ENCODE measurements around the gene CDK16.

- TF ChIP-seq CTCF (conservative IDR thresholded peaks at IDR 0.05; ENCODE audit: low read depth, low read length) (no peak), EZH2 (IDR thresholded peaks at IDR 0.05; ENCODE audit: borderline replicate concordance, low read depth, low read length, poor library complexity, severe bottlenecking) (no peak)
These were observed 21.5 kb downstream of the CDK16 start for GRCh38 chrX:47239898-47240545.
